ENCODE data around the gene CPED1. TPM values are rescaled to one million over a fixed set of nuclear protein-coding genes. Genes with fewer than 3 reads are reported as not detected.

CPED1 gene
- total and polyA plus RNA-seq, 2 experiments from 2014 or later, result 0.17 to 0.47 TPM

DNA sequence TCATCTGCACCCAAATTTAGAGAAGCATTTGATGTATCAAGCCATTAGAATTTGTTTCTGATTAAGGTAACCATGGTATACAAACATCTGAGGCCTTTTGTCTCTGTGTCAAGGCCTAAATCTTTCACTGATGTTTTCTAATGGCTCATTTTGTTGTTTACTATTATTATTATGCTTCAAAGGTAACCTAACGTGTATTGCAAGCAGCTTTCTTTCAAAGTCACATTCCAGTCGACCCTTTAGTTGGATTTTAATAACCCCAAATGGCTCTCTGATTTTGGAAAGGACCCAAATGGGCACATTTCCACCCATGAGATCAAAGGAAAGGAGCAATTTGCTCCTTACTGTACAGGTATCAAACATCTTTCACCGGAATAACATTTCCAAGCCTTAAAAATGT is 293.6 kb downstream of the CPED1 start:
- peaks cover 22% of the 10 kb centered on the region for H3K36me3 Mint-ChIP-seq (ENCODE audit: low read depth)
- peaks cover 5% of the 10 kb centered on the region; the same call in 1 of the 2 replicates for H3K36me3 ChIP-seq (ENCODE audit: insufficient read depth)
- ATAC-seq (no peak), DNase-seq (ENCODE audit: low spot score) (no peak)
- H3K4me1 ChIP-seq (ENCODE audit: insufficient read depth), result peaks cover 18% of the 10 kb centered on the region; the same call in 1 of the 2 replicates
- H3K4me2 ChIP-seq, result no peak overlapping the region
- TF ChIP-seq, protein P1, sequence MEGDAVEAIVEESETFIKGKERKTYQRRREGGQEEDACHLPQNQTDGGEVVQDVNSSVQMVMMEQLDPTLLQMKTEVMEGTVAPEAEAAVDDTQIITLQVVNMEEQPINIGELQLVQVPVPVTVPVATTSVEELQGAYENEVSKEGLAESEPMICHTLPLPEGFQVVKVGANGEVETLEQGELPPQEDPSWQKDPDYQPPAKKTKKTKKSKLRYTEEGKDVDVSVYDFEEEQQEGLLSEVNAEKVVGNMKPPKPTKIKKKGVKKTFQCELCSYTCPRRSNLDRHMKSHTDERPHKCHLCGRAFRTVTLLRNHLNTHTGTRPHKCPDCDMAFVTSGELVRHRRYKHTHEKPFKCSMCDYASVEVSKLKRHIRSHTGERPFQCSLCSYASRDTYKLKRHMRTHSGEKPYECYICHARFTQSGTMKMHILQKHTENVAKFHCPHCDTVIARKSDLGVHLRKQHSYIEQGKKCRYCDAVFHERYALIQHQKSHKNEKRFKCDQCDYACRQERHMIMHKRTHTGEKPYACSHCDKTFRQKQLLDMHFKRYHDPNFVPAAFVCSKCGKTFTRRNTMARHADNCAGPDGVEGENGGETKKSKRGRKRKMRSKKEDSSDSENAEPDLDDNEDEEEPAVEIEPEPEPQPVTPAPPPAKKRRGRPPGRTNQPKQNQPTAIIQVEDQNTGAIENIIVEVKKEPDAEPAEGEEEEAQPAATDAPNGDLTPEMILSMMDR (conservative IDR thresholded peaks at IDR 0.05; ENCODE audit: low read depth in 2 of 2), result no peak
- no peak for TF ChIP-seq EZH2 (IDR thresholded peaks at IDR 0.05; ENCODE audit: low read depth, unreplicated experiment)
- no peak for TF ChIP-seq CREB1 (CRISPR knock-in tag; IDR thresholded peaks at IDR 0.05; ENCODE audit: low read depth)
- no peak for TF ChIP-seq POLR2AphosphoS5 (IDR thresholded peaks at IDR 0.05; ENCODE audit: low read depth)
- TF ChIP-seq EZH2phosphoT487 (IDR thresholded peaks at IDR 0.05; ENCODE audit: unreplicated experiment), result no peak
- TF ChIP-seq, protein P2, sequence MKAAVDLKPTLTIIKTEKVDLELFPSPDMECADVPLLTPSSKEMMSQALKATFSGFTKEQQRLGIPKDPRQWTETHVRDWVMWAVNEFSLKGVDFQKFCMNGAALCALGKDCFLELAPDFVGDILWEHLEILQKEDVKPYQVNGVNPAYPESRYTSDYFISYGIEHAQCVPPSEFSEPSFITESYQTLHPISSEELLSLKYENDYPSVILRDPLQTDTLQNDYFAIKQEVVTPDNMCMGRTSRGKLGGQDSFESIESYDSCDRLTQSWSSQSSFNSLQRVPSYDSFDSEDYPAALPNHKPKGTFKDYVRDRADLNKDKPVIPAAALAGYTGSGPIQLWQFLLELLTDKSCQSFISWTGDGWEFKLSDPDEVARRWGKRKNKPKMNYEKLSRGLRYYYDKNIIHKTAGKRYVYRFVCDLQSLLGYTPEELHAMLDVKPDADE (IDR thresholded peaks at IDR 0.05), result no peak
- TF ChIP-seq JUNB (IDR thresholded peaks at IDR 0.05; ENCODE audit: unreplicated experiment), result no peak
- TF ChIP-seq, protein P3, sequence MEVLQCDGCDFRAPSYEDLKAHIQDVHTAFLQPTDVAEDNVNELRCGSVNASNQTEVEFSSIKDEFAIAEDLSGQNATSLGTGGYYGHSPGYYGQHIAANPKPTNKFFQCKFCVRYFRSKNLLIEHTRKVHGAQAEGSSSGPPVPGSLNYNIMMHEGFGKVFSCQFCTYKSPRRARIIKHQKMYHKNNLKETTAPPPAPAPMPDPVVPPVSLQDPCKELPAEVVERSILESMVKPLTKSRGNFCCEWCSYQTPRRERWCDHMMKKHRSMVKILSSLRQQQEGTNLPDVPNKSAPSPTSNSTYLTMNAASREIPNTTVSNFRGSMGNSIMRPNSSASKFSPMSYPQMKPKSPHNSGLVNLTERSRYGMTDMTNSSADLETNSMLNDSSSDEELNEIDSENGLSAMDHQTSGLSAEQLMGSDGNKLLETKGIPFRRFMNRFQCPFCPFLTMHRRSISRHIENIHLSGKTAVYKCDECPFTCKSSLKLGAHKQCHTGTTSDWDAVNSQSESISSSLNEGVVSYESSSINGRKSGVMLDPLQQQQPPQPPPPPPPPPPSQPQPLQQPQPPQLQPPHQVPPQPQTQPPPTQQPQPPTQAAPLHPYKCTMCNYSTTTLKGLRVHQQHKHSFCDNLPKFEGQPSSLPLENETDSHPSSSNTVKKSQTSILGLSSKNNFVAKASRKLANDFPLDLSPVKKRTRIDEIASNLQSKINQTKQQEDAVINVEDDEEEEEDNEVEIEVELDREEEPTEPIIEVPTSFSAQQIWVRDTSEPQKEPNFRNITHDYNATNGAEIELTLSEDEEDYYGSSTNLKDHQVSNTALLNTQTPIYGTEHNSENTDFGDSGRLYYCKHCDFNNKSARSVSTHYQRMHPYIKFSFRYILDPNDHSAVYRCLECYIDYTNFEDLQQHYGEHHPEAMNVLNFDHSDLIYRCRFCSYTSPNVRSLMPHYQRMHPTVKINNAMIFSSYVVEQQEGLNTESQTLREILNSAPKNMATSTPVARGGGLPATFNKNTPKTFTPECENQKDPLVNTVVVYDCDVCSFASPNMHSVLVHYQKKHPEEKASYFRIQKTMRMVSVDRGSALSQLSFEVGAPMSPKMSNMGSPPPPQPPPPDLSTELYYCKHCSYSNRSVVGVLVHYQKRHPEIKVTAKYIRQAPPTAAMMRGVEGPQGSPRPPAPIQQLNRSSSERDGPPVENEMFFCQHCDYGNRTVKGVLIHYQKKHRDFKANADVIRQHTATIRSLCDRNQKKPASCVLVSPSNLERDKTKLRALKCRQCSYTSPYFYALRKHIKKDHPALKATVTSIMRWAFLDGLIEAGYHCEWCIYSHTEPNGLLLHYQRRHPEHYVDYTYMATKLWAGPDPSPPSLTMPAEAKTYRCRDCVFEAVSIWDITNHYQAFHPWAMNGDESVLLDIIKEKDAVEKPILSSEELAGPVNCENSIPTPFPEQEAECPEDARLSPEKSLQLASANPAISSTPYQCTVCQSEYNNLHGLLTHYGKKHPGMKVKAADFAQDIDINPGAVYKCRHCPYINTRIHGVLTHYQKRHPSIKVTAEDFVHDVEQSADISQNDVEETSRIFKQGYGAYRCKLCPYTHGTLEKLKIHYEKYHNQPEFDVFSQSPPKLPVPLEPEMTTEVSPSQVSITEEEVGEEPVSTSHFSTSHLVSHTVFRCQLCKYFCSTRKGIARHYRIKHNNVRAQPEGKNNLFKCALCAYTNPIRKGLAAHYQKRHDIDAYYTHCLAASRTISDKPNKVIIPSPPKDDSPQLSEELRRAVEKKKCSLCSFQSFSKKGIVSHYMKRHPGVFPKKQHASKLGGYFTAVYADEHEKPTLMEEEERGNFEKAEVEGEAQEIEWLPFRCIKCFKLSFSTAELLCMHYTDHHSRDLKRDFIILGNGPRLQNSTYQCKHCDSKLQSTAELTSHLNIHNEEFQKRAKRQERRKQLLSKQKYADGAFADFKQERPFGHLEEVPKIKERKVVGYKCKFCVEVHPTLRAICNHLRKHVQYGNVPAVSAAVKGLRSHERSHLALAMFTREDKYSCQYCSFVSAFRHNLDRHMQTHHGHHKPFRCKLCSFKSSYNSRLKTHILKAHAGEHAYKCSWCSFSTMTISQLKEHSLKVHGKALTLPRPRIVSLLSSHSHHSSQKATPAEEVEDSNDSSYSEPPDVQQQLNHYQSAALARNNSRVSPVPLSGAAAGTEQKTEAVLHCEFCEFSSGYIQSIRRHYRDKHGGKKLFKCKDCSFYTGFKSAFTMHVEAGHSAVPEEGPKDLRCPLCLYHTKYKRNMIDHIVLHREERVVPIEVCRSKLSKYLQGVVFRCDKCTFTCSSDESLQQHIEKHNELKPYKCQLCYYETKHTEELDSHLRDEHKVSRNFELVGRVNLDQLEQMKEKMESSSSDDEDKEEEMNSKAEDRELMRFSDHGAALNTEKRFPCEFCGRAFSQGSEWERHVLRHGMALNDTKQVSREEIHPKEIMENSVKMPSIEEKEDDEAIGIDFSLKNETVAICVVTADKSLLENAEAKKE (CRISPR knock-in tag; IDR thresholded peaks at IDR 0.05), result no peak
- no peak overlapping the region for H3K27ac Mint-ChIP-seq
- H3F3A ChIP-seq (replicated peaks; ENCODE audit: low read depth), result no peaks in the 10 kb centered on the region
- H3K9me2 ChIP-seq (ENCODE audit: insufficient read depth), result peaks cover 9% of the 10 kb centered on the region
- peaks cover 24% of the 10 kb centered on the region for H3K9me3 Mint-ChIP-seq
- peaks cover 15% of the 10 kb centered on the region for H3K4me1 Mint-ChIP-seq
- H3K4me3 ChIP-seq, result no peak overlapping the region
- H3K27ac ChIP-seq (ENCODE audit: low read depth), result no peak overlapping the region
- no peaks in the 10 kb centered on the region for H4K20me1 ChIP-seq (replicated peaks; ENCODE audit: insufficient read depth)
- H3K79me2 ChIP-seq (replicated peaks; ENCODE audit: insufficient read depth), result no peaks in the 10 kb centered on the region
- no peaks in the 10 kb centered on the region for H3K27me3 ChIP-seq (ENCODE audit: insufficient read depth)
- no peak overlapping the region for H3K4me3 Mint-ChIP-seq
- no peak overlapping the region; the same call in 1 of the 2 replicates for H2AFZ ChIP-seq
- no peaks in the 10 kb centered on the region for H3K27me3 Mint-ChIP-seq (ENCODE audit: insufficient read depth, low read depth, poor library complexity)

All from GM23338 (cell line).